WTC11 (cell line): Measurements from ENCODE around the gene KDM2B. TPM values are rescaled to one million over a fixed set of nuclear protein-coding genes. Genes with fewer than 3 reads are reported as not detected.

ENCODE experiments used
- ATAC-seq: fragments of 200-7000 bp; cut with Tn5 transposase; 2 replicates; pipeline ENCODE4 v1.10.0; 2021; ENCODE audit warnings: mild to moderate bottlenecking, moderate library complexity
- CTCF ChIA-PET: fragments of 300-600 bp; sonication (Branson Sonifier 250); formaldehyde crosslinking; loops from one replicate; lab custom pipeline; 2021; ENCODE audit warnings: antibody characterized with exemption; lab: Charles Lee
- POLR2A ChIA-PET: fragments of 350-600 bp; sonication (Branson Sonifier 250); formaldehyde crosslinking; loops from one replicate; lab custom pipeline; 2021; ENCODE audit warnings: antibody characterized with exemption; lab: Charles Lee
- DNase-seq: peaks from one replicate; pipeline ENCODE4 v3.0.0; 2021; ENCODE audit warnings: low spot score
- H3K27ac Mint-ChIP-seq: 2 replicates; pipeline ENCODE4 v1.8.0; 2021; ENCODE audit warnings: mixed read lengths
- H3K27me3 Mint-ChIP-seq: 2 replicates; pipeline ENCODE4 v1.8.0; 2021; ENCODE audit warnings: low read depth, mild to moderate bottlenecking, moderate library complexity, mixed read lengths
- H3K36me3 Mint-ChIP-seq: 2 replicates; pipeline ENCODE4 v1.8.0; 2021; ENCODE audit warnings: mixed read lengths
- H3K4me1 Mint-ChIP-seq: 2 replicates; pipeline ENCODE4 v1.8.0; 2022; ENCODE audit warnings: mixed read lengths
- H3K4me3 Mint-ChIP-seq: 2 replicates; pipeline ENCODE4 v1.8.0; 2021; ENCODE audit warnings: mild to moderate bottlenecking, moderate library complexity, mixed read lengths
- H3K9me3 Mint-ChIP-seq: 2 replicates; pipeline ENCODE4 v1.8.0; 2021; ENCODE audit warnings: mixed read lengths
- ATF1 ChIP-seq: sonication (generic); formaldehyde crosslinking; IDR thresholded peaks from 2 replicates; pipeline ENCODE4 v1.8.1; 2023; ENCODE audit warnings: mild to moderate bottlenecking, moderate library complexity, missing genetic modification reagents
- ESRRA ChIP-seq: sonication (generic); formaldehyde crosslinking; IDR thresholded peaks from 2 replicates; pipeline ENCODE4 v1.8.1; 2022; ENCODE audit warnings: mild to moderate bottlenecking, missing genetic modification reagents, borderline replicate concordance
- IRF2 ChIP-seq: sonication (generic); formaldehyde crosslinking; IDR thresholded peaks from 2 replicates; pipeline ENCODE4 v1.8.0; 2022; ENCODE audit warnings: low read depth, missing genetic modification reagents, borderline replicate concordance
- KAT7 ChIP-seq: sonication (generic); formaldehyde crosslinking; IDR thresholded peaks from 2 replicates; pipeline ENCODE4 v1.8.1; 2023; ENCODE audit warnings: missing genetic modification reagents, mild to moderate bottlenecking, borderline replicate concordance
- MXD4 ChIP-seq: fragments of 250-450 bp; sonication (Bioruptor Pico); IDR thresholded peaks from 2 replicates; pipeline ENCODE4 v1.8.0; 2021; ENCODE audit warnings: mild to moderate bottlenecking, moderate library complexity, borderline replicate concordance
- OVOL2 ChIP-seq: fragments of 250-450 bp; sonication (Bioruptor Pico); IDR thresholded peaks from 2 replicates; pipeline ENCODE4 v1.9.0; 2021; ENCODE audit warnings: mild to moderate bottlenecking, borderline replicate concordance
- TCF7 ChIP-seq: sonication (generic); formaldehyde crosslinking; IDR thresholded peaks from 2 replicates; pipeline ENCODE4 v1.8.0; 2022; ENCODE audit warnings: mild to moderate bottlenecking, low read depth, missing genetic modification reagents, moderate library complexity
- TP53 ChIP-seq: sonication (generic); formaldehyde crosslinking; IDR thresholded peaks from 2 replicates; pipeline ENCODE4 v1.8.1; 2023; ENCODE audit warnings: mild to moderate bottlenecking, missing genetic modification reagents
- ZBTB21 ChIP-seq: sonication (generic); formaldehyde crosslinking; IDR thresholded peaks from 2 replicates; pipeline ENCODE4 v1.8.1; 2023; ENCODE audit warnings: mild to moderate bottlenecking, missing genetic modification reagents, borderline replicate concordance
- ZNF317 ChIP-seq: sonication (generic); formaldehyde crosslinking; IDR thresholded peaks from 2 replicates; pipeline ENCODE4 v1.8.1; 2023; ENCODE audit warnings: low read depth, mild to moderate bottlenecking, moderate library complexity, missing genetic modification reagents, borderline replicate concordance
- ZNF671 ChIP-seq: fragments of 250-450 bp; sonication (Bioruptor Pico); IDR thresholded peaks from 2 replicates; pipeline ENCODE4 v1.8.0; 2021; ENCODE audit warnings: mild to moderate bottlenecking
- total RNA-seq: library from RNA; stranded (reverse); gene quantifications from 3 replicates; pipeline ENCODE4 v1.2.3, GENCODE V29; 2021
- TF ChIP-seq, protein P1 (sequence below): sonication (generic); formaldehyde crosslinking; IDR thresholded peaks from 2 replicates; pipeline ENCODE4 v1.8.1; 2022; ENCODE audit warnings: mild to moderate bottlenecking, missing genetic modification reagents, moderate library complexity, borderline replicate concordance
- TF ChIP-seq, protein P2 (sequence below): sonication (generic); formaldehyde crosslinking; IDR thresholded peaks from 2 replicates; pipeline ENCODE4 v1.8.1; 2023; ENCODE audit warnings: mild to moderate bottlenecking, missing genetic modification reagents
- TF ChIP-seq, protein P3 (sequence below): sonication (generic); formaldehyde crosslinking; conservative IDR thresholded peaks from 2 replicates; pipeline ENCODE4 v1.8.1; 2023; ENCODE audit warnings: mild to moderate bottlenecking, low read depth, missing genetic modification reagents, moderate library complexity
- TF ChIP-seq, protein P4 (sequence below): fragments of 250-450 bp; sonication (Bioruptor Pico); conservative IDR thresholded peaks from 2 replicates; pipeline ENCODE4 v1.9.0; 2021; ENCODE audit warnings: mild to moderate bottlenecking
- TF ChIP-seq, protein P5 (sequence below): fragments of 250-450 bp; sonication (Bioruptor Pico); IDR thresholded peaks from 2 replicates; pipeline ENCODE4 v2.1.2; 2022; ENCODE audit warnings: mild to moderate bottlenecking, moderate library complexity
- TF ChIP-seq, protein P6 (sequence below): sonication (generic); formaldehyde crosslinking; IDR thresholded peaks from 2 replicates; pipeline ENCODE4 v1.8.0; 2022; ENCODE audit warnings: mild to moderate bottlenecking, missing genetic modification reagents

The KDM2B gene
- total RNA-seq, 1 experiment from 2014 or later: 147 TPM

DNA sequence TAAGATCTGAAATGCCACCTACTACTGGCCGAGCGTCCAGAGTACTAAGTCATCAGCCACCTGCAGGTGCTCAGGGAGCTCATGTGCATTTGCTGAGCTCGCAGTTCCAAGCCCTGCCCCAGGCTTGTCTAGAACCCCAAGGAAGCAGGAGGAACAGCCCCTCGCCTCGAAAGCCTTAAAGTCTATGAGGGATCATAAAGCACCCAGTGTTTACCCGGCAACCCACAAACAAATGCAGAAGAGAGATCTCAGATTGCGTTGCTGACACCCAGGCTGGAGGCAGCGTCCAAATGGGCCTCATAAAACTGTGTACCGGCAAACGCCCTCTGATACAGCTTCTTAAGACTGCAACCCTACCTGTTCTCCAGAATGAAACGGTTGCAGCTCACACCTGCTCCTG is 6.8 kb downstream of the KDM2B start (continued):
- TF ChIP-seq, protein P1, sequence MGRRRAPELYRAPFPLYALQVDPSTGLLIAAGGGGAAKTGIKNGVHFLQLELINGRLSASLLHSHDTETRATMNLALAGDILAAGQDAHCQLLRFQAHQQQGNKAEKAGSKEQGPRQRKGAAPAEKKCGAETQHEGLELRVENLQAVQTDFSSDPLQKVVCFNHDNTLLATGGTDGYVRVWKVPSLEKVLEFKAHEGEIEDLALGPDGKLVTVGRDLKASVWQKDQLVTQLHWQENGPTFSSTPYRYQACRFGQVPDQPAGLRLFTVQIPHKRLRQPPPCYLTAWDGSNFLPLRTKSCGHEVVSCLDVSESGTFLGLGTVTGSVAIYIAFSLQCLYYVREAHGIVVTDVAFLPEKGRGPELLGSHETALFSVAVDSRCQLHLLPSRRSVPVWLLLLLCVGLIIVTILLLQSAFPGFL: no peak
- TF ChIP-seq, protein P2, sequence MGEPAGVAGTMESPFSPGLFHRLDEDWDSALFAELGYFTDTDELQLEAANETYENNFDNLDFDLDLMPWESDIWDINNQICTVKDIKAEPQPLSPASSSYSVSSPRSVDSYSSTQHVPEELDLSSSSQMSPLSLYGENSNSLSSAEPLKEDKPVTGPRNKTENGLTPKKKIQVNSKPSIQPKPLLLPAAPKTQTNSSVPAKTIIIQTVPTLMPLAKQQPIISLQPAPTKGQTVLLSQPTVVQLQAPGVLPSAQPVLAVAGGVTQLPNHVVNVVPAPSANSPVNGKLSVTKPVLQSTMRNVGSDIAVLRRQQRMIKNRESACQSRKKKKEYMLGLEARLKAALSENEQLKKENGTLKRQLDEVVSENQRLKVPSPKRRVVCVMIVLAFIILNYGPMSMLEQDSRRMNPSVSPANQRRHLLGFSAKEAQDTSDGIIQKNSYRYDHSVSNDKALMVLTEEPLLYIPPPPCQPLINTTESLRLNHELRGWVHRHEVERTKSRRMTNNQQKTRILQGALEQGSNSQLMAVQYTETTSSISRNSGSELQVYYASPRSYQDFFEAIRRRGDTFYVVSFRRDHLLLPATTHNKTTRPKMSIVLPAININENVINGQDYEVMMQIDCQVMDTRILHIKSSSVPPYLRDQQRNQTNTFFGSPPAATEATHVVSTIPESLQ (CRISPR knock-in tag): no peak
- TF ChIP-seq, protein P3, sequence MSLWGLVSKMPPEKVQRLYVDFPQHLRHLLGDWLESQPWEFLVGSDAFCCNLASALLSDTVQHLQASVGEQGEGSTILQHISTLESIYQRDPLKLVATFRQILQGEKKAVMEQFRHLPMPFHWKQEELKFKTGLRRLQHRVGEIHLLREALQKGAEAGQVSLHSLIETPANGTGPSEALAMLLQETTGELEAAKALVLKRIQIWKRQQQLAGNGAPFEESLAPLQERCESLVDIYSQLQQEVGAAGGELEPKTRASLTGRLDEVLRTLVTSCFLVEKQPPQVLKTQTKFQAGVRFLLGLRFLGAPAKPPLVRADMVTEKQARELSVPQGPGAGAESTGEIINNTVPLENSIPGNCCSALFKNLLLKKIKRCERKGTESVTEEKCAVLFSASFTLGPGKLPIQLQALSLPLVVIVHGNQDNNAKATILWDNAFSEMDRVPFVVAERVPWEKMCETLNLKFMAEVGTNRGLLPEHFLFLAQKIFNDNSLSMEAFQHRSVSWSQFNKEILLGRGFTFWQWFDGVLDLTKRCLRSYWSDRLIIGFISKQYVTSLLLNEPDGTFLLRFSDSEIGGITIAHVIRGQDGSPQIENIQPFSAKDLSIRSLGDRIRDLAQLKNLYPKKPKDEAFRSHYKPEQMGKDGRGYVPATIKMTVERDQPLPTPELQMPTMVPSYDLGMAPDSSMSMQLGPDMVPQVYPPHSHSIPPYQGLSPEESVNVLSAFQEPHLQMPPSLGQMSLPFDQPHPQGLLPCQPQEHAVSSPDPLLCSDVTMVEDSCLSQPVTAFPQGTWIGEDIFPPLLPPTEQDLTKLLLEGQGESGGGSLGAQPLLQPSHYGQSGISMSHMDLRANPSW (CRISPR knock-in tag): no peak
- TF ChIP-seq, protein P4, sequence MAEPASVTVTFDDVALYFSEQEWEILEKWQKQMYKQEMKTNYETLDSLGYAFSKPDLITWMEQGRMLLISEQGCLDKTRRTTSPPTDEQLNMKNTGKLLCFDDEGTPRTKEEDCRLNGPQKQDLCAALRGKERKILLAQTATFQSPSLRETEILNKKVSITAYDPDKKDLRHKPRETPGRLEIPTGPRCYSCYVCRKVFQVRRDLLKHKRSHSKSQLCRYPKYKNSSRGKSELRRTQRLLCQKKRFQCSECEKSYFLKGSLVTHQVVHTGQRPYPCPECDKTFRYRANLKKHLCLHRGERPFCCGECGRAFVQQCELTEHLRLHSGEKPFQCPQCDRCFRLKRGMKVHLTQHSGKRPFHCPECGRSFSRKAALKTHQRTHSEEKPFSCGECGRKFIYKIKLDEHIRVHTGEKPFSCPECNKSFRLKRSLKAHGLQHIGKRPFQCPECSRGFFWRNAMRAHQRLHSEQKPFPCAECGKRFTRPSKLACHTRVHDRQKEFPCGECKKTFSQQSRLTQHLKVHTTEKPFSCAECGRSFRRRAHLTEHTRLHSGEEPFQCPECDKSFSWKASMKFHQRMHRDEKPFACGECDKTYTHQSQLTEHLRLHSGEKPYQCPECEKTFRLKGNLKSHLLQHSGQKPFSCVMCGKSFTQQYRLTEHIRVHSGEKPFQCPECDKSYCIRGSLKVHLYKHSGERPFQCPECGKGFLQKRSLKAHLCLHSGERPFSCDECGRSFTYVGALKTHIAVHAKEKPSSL (CRISPR knock-in tag): no peak
- TF ChIP-seq, protein P5, sequence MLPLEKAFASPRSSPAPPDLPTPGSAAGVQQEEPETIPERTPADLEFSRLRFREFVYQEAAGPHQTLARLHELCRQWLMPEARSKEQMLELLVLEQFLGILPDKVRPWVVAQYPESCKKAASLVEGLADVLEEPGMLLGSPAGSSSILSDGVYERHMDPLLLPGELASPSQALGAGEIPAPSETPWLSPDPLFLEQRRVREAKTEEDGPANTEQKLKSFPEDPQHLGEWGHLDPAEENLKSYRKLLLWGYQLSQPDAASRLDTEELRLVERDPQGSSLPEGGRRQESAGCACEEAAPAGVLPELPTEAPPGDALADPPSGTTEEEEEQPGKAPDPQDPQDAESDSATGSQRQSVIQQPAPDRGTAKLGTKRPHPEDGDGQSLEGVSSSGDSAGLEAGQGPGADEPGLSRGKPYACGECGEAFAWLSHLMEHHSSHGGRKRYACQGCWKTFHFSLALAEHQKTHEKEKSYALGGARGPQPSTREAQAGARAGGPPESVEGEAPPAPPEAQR (CRISPR knock-in tag): no peak
- TF ChIP-seq MXD4 (CRISPR knock-in tag) (no peak), KAT7 (CRISPR knock-in tag) (no peak), ZNF317 (CRISPR knock-in tag) (no peak), ESRRA (CRISPR knock-in tag) (no peak), TCF7 (CRISPR knock-in tag) (no peak), TP53 (no peak)
- TF ChIP-seq, protein P6, sequence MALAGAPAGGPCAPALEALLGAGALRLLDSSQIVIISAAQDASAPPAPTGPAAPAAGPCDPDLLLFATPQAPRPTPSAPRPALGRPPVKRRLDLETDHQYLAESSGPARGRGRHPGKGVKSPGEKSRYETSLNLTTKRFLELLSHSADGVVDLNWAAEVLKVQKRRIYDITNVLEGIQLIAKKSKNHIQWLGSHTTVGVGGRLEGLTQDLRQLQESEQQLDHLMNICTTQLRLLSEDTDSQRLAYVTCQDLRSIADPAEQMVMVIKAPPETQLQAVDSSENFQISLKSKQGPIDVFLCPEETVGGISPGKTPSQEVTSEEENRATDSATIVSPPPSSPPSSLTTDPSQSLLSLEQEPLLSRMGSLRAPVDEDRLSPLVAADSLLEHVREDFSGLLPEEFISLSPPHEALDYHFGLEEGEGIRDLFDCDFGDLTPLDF: no peak

DNA sequence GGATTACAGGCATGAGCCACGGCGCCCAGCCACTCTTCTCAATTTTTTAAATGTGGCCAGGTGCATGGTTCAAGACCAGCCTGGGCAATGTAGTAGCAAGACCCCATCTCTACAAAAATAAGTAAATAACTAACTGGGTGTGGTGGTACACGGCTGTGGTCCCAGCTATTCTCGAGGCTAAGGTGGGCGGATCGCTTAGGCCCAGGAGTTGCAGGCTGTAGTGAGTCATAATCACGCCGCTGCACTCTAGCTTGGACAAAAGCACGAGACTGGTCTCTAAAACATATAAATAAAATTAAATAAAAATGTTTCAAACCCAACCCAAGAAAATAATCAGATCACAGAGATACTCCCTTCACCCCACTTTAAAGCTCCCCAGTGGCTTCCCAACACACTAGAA is 8.9 kb downstream of the KDM2B start:
- no peaks in the 10 kb centered on the region for H3K27me3 Mint-ChIP-seq
- no peak overlapping the region for H3K4me3 Mint-ChIP-seq
- ATAC-seq: no peak
- H3K36me3 Mint-ChIP-seq: peaks cover 74% of the 10 kb centered on the region
- no peaks in the 10 kb centered on the region for H3K9me3 Mint-ChIP-seq
- H3K27ac Mint-ChIP-seq: peak overlapping the region; percentile 9
- peaks cover 33% of the 10 kb centered on the region for H3K4me1 Mint-ChIP-seq
- TF ChIP-seq OVOL2 (CRISPR knock-in tag) (no peak), ATF1 (CRISPR knock-in tag) (no peak), ZBTB21 (no peak), ZNF671 (CRISPR knock-in tag) (no peak), IRF2 (no peak)
- TF ChIP-seq, protein P5 (CRISPR knock-in tag): no peak
- DNase-seq: no peak
- POLR2A ChIA-PET: interaction anchor here (0.7 to 1.3 kb wide), 2 partner anchors 12 to 22 kb away, joined by 4 to 5 read pairs; no protein-coding TSS in a partner anchor
- CTCF ChIA-PET: interaction anchor here (1.2 kb wide), 1 partner anchor 20 kb away, joined by 3 read pairs; no protein-coding TSS in a partner anchor
